Activated effector memory CD4-positive, alpha-beta T cell treated with Interleukin-2 at 50 U/mL for 16 hours (primary cell): ENCODE data around the gene TPBGL.
"Not testable (repeated sequence)": the region's sequence is repeated elsewhere in the genome, so short reads cannot be mapped to it uniquely, and the experiment has no call there.

Source experiments
- DNase-seq: peaks from one replicate; pipeline ENCODE4 v3.0.0-alpha.2; 2020

TPBGL gene

DNA sequence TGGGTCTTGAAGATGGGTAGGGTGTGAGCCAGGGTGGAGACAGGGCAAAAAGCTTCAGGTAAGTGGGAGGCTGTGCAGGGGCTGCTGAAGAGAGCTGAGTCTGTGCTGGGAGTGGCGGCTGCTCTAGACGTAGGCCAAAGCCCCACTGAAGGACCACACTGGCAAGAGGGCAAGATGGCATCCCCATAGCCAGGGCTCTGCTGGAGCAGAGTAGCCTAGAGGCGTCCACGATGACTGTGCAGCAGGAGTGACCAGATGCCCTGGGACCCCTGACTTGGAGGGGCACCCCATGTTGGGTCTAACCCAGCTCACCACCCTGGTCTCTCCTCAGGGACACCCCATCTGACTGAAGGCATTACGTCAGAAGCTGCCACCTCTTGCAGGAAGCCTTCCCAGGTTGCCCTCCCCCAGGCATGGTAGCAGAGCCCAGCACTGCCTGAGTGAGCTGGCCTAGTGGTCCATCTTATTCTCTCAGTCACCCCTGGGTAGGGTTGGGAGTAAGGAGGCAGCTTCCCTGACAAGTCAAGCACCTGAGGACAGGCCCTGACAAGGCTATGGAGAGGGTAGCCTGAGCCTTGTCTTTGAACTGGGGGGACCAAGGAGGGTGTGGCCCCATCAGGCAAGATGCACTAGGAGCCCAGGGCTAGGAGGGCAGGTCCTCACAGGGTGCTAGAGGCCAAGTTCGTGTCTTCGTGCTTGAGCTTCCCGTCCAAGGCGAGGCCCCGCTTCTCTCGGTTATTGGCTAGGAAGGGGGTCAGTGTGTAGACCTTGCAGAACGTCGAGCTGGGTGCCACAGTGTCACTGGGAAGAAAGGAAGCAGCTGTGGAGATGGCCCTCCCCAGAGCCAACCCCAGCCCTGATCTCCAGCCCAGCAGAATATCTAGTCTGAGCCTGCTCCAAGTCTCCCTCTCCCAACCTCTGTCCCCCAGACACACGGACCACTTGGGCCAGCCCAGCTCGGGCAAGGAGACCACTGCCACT, 33.1 kb downstream of the TPBGL start:
- no peak for DNase-seq

GRCh38 chr11:75274716-75275115, 34.1 kb downstream of the TPBGL start:
- not testable (repeated sequence) for DNase-seq

- DNase-seq: peak; percentile 77
Observed at GRCh38 chr11:75275581-75275980, 35.0 kb downstream of the TPBGL start.

GRCh38 chr11:75276186-75276585, 35.6 kb downstream of the TPBGL start:
- no peak for DNase-seq

GRCh38 chr11:75276686-75277085, 36.1 kb downstream of the TPBGL start:
- DNase-seq: no peak

DNA sequence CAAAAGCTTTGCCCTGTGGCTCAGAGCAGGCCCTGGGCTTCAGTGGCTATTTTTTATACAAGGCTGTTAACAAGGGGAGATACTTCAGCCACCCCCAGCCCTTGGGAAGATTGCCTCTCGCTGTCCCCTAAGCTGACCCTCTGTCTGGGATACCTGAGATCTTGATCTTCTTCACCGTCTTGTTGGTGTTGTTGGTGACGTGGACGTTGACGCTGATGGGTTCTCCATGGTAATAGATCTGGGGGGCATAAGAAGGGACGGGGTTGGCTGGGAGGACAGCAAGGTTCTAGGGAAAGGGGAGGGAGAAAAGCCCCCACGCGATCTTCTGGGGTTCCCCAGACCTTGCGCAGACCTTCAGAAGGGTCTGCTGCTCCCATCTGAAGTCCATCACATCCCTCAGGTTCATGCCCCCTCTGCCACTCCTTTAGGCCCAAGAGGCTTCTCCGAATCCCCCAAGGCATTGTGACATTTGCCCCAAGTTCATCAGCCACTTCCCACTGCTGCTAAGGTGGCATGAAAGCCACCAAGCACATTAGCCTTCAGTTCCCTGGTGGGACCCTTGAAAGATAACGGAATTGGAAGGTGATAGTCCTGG, 36.7 kb downstream of the TPBGL start:
- no peak for DNase-seq

- DNase-seq: no peak
Observed at GRCh38 chr11:75277991-75278790, 37.6 kb downstream of the TPBGL start.

DNA sequence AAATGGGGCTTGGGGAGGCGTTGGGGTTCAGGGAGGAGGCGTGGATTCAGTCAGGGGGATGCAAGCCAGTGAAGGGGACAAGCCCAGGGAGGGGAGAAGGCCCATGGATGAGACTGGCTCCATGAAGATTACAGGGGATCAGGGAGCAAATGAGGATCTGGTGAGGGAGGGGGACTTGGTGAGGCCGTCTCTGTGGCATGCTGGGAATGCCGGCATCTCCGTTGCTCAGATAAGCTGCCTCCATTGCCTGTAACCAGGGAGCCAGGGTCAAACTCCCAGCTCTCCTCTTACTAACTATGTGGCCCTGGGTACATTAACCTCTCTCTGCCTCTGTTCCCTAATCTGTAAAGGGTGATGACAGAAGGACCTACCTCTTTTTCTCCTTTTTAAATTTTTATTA, 38.7 kb downstream of the TPBGL start:
- no peak for DNase-seq

DNA sequence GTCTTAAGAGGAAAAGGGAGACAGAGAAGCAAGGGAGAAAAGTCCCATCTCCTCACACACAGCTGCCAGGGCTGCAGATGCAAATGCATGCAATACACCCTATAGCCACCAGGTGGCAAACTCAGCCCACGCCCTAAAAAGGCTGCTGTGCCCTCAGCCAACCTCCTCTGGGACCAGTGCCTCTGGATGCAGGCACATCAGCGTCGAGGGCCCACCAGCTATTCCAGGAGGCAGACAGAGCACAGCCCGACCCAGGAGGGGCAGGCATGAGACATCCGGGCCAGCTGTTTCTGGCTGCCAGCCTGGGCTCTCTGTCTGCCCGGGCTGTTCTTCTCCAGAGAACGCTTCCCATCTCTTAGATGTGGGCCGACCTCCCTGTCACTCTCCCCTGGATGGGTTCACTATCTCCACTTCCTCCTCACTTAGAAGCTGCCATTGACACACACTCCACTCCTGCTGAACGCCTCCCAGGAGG, 39.7 kb downstream of the TPBGL start:
- DNase-seq: peak; percentile 67

DNA sequence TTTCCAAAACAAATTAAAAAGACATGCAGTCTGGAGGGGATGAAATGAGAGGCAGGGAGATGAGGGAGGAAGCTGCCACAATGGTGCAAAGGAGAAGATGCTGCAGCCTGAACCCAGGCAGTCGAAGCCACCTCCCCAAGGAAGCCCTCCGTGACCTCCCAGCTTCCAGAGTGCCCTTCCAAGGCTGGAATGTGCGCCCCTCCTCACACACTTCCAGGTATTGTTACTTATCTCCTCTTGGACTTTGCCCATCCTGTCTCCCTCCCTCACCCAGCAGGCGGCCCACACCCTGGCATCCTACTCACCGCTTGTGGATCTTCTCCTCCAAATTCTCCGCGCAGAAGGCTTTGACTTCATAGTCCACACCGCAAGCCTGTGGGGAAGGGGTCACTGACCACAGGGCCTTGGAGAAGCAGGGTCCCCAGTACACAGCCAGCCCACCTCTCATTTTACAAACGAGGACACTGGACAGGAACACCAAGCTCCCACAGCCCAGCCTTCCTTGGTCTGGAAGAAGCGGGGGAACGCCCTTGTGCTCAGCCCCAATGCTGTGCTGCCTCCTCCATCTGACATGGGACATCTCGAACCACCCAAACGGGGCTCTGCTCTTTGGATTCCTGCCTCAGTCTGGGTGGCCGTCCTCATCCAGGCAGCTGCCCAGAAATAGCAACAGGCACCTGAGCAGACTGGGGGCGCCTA, 40.3 kb downstream of the TPBGL start:
- no peak for DNase-seq

DNA sequence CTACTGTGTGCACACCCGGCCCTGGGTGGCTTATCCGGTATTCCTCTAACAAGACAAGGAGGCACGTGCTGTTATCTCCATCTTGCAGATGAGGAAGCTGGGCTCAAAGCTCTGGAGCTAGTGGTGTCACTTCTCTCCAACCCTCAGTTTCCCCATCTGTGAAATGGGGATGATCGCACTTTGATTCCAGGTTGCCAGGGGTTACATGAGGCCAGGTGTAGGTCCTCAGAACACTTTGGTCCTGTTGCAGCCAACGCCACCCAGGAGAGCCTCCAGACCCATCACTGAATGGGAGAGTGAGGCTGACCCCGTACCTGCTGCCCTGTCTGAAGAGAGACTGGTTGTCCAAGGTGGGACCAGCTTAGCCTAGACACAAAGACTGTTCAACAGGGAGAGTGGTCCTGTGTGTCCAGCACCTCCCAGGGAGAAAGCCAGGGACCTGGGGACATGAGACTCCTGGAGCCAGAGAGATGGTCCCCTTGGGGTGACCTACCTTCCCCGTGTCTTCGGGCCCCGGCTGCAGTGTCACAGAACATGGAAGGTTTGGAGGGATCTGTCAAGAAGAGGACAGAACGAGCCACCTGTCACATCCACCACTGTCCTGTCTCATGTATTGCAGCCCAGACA, 41.0 kb downstream of the TPBGL start:
- DNase-seq: no peak

GRCh38 chr11:75283391-75283931, 42.9 kb downstream of the TPBGL start:
- no peak for DNase-seq

DNA sequence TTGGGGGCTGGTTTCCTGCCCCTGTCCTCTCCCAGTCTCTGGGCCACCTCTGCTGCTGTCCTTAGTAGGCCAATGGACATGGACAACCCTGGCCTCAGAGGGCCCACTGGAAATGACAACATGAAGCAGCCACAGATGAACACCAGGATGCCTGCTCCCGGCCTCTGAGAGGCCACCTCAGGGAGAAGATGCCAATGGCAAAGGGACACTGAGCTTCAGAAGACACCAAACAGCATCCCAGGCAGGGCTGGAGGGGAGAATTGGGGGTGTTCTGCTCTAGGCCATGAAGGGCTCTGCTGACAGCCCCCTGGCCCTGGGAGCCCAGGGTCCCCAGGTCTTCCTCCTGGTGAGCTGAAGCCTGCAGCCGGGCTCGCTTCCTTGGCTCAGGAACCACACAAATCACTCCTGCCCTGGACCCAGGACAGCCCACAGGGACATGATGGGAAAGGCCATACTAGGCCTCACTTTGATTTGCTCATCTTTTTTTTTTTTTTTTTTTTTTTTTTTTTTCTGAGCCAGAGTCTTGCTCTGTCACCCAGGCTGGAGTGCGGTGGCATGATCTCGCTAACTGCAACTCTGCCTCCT, 45.3 kb downstream of the TPBGL start:
- DNase-seq: no peak

DNA sequence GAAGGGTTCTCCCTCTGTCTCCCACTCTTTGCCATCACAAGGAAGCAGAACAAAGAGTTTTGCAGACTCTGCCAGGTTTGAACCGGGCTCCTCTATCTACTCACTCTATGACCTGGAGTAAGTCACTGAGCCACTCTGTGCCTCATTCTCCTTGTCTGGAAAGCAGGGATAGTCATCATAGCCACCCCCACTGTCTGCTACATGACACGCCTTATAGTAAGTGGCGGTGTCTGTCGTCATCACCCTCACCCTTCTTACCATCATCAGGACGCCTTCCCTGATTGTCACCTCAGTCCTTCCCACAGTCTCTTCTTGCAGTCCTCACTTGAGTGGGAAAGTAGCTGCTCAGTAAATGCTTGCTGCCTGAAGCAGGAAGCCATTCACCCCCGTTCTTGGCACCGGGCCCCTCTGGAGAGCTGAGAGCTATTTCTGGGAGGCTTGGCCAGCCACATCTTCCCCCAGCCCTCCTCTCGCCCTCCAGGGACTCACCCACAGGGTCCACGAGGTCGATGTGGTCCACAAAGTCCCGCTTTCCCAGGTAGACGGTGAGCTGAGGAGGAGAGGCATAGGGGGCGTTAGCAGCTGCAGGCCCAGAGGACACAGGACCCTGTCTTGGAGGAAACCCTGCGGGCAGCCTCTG, 46.4 kb downstream of the TPBGL start:
- DNase-seq: no peak

DNA sequence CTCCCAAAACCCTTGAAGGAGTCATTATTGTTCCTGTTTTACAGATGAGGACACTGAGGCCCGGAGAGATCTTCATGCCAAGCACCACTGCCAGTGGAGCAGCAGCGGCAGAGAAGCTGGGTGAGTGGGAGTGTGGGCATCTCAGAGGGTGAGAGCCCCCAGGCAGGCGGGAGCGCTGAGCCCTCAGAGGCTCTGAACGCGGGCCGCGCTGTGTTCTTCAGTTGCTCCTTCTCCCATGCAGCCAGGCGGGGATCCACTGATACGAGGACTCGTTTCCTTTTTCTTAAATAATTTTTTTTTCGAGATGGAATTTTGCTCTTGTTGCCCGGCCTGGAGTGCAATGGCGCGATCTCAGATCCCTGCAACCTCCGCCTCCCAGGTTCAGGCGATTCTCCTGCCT, 47.0 kb downstream of the TPBGL start:
- no peak for DNase-seq

GRCh38 chr11:75289511-75289760, 48.9 kb downstream of the TPBGL start:
- no peak for DNase-seq

GRCh38 chr11:75289919-75290318, 49.3 kb downstream of the TPBGL start:
- no peak for DNase-seq

- DNase-seq: no peak
Observed at GRCh38 chr11:75291741-75292140, 51.2 kb downstream of the TPBGL start.

- no peak for DNase-seq
Observed at GRCh38 chr11:75292943-75293342, 52.4 kb downstream of the TPBGL start.
